DOHH2 (cell line): ENCODE results near the gene H2AZ2.

Source experiments
- H3F3A ChIP-seq: fragments of 200-600 bp; sonication (generic), shearing (Covaris generic); 2 replicates; pipeline ENCODE4 v1.6.0; 2016; ENCODE audit warnings: antibody characterized with exemption, mild to moderate bottlenecking; ENCODE audit not compliant: control insufficient read depth, insufficient read depth
- H3K27ac ChIP-seq: fragments of 200-600 bp; sonication (generic); 2 replicates; pipeline ENCODE4 v1.5.1; 2014; ENCODE audit warnings: low read depth, mild to moderate bottlenecking, low read length, moderate library complexity
- H3K27me3 ChIP-seq: fragments of 200-600 bp; sonication (generic); 2 replicates; pipeline ENCODE4 v1.6.1; 2014; ENCODE audit warnings: mild to moderate bottlenecking, low read length, mixed read lengths; ENCODE audit not compliant: control insufficient read depth
- H3K36me3 ChIP-seq: fragments of 200-600 bp; sonication (generic); 2 replicates; pipeline ENCODE4 v1.6.1; 2014; ENCODE audit warnings: mild to moderate bottlenecking, low read length, moderate library complexity, mixed read lengths; ENCODE audit not compliant: control insufficient read depth
- H3K4me1 ChIP-seq: fragments of 200-600 bp; sonication (generic); 2 replicates; pipeline ENCODE4 v1.6.1; 2014; ENCODE audit warnings: mild to moderate bottlenecking, low read length, mixed read lengths; ENCODE audit not compliant: control insufficient read depth
- H3K4me2 ChIP-seq: fragments of 200-600 bp; sonication (generic); 2 replicates; pipeline ENCODE4 v1.6.0; 2014; ENCODE audit warnings: mild to moderate bottlenecking, low read length, moderate library complexity
- H3K4me3 ChIP-seq: fragments of 200-600 bp; sonication (generic); 2 replicates; pipeline ENCODE4 v1.5.1; 2014; ENCODE audit warnings: mild to moderate bottlenecking, low read length, mixed read lengths
- H3K79me2 ChIP-seq: fragments of 200-600 bp; sonication (generic); 2 replicates; pipeline ENCODE4 v1.6.1; 2014; ENCODE audit warnings: mild to moderate bottlenecking, low read length, mixed read lengths; ENCODE audit not compliant: control insufficient read depth
- H3K9me2 ChIP-seq: fragments of 200-600 bp; sonication (generic); replicated peaks from 2 replicates; pipeline ENCODE4 v1.6.1; 2014; ENCODE audit warnings: mild to moderate bottlenecking, low read length, mixed read lengths; ENCODE audit not compliant: control insufficient read depth
- H3K9me3 ChIP-seq: fragments of 200-600 bp; sonication (generic); 2 replicates; pipeline ENCODE4 v1.6.1; 2014; ENCODE audit warnings: antibody characterized with exemption, low read length, mixed read lengths; ENCODE audit not compliant: control insufficient read depth, insufficient read depth
- H4K20me1 ChIP-seq: fragments of 200-600 bp; sonication (generic); 2 replicates; pipeline ENCODE4 v1.6.0; 2014; ENCODE audit warnings: low read depth, mild to moderate bottlenecking, antibody characterized with exemption, low read length, moderate library complexity; ENCODE audit not compliant: control insufficient read depth, insufficient read depth
- EZH2phosphoT487 ChIP-seq: fragments of 200-600 bp; sonication (generic); IDR thresholded peaks from 2 replicates; pipeline ENCODE4 v1.6.1; 2017; ENCODE audit warnings: borderline replicate concordance, mild to moderate bottlenecking, antibody characterized with exemption, low read length, moderate library complexity, mixed read lengths
- TF ChIP-seq, protein P1 (sequence below): fragments of 200-600 bp; sonication (generic); IDR thresholded peaks from one replicate; pipeline ENCODE4 v1.5.1; 2014; ENCODE audit warnings: antibody characterized with exemption, mild to moderate bottlenecking, low read depth, low read length; ENCODE audit not compliant: poor library complexity, severe bottlenecking

The H2AZ2 gene

DNA sequence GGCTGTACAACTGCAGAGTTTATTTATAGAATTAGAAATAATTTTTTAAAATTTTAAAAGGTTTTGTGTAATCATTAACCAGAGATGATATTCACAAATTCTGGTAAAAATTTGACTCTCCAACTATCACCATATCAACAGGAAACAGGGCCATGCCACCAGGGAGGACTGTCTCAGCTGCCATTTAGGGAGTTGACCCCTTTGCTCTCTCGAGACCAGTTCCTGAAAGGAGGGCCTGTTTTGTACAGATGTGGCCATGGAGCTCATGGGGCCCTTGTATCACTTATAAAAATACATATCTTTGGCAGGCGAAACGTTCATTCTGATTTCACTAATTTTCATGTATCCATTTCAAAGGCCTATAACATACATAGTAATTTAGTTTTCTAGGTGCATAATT is 20.3 kb downstream of the H2AZ2 start:
- Histone ChIP-seq H3F3A (peaks cover 27% of the 10 kb centered on the region), H3K4me2 (no peak overlapping the region), H3K79me2 (no peaks in the 10 kb centered on the region), H4K20me1 (no peaks in the 10 kb centered on the region), H3K9me3 (no peaks in the 10 kb centered on the region), H3K4me3 (no peak overlapping the region), H3K36me3 (peaks cover 73% of the 10 kb centered on the region), H3K9me2 (no peaks in the 10 kb centered on the region), H3K4me1 (no peaks in the 10 kb centered on the region), H3K27me3 (no peaks in the 10 kb centered on the region), H3K27ac (no peak overlapping the region)
- TF ChIP-seq, protein P1, sequence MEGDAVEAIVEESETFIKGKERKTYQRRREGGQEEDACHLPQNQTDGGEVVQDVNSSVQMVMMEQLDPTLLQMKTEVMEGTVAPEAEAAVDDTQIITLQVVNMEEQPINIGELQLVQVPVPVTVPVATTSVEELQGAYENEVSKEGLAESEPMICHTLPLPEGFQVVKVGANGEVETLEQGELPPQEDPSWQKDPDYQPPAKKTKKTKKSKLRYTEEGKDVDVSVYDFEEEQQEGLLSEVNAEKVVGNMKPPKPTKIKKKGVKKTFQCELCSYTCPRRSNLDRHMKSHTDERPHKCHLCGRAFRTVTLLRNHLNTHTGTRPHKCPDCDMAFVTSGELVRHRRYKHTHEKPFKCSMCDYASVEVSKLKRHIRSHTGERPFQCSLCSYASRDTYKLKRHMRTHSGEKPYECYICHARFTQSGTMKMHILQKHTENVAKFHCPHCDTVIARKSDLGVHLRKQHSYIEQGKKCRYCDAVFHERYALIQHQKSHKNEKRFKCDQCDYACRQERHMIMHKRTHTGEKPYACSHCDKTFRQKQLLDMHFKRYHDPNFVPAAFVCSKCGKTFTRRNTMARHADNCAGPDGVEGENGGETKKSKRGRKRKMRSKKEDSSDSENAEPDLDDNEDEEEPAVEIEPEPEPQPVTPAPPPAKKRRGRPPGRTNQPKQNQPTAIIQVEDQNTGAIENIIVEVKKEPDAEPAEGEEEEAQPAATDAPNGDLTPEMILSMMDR: no peak
- no peak for TF ChIP-seq EZH2phosphoT487

DNA sequence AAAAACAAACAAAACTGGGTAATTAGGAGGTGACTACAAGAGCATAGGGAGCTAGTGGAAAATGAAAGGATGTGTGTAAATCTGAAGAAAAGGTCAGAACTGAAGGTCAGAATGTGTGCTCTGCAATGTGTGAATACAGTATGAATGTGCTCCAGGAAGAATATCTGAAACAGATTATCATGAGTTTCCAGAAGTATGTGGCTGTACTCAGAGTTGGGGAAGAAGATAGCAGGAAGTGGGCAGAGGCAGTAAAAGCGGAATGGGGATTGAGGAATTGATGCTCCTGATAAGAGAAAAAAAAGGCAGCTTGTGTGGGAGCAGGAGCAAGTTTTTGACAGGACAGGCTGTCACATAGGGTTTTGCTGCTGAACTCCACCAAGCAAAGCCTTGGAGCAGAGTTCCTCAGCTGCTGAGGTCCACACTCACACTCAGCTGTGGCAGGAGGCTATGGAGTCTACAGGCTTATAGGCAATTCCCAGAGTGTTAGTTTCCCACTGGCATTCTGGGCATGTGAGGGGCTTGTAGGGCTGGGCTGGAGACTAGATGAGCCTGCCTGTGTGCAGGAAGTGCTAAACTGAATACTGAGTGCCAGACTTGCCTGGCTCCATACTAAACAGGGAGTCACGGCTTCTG is 22.9 kb downstream of the H2AZ2 start:
- Histone ChIP-seq H3K4me1 (peaks cover 5% of the 10 kb centered on the region; the same call in 1 of the 2 replicates), H3K4me3 (no peak overlapping the region), H3K36me3 (peaks cover 49% of the 10 kb centered on the region), H3K9me3 (no peaks in the 10 kb centered on the region), H3K27me3 (no peaks in the 10 kb centered on the region), H3K9me2 (no peaks in the 10 kb centered on the region), H3K4me2 (no peak overlapping the region), H4K20me1 (no peaks in the 10 kb centered on the region), H3K79me2 (no peaks in the 10 kb centered on the region), H3F3A (peaks cover 27% of the 10 kb centered on the region), H3K27ac (no peak overlapping the region)
- TF ChIP-seq, protein P1: no peak
- no peak for TF ChIP-seq EZH2phosphoT487

DNA sequence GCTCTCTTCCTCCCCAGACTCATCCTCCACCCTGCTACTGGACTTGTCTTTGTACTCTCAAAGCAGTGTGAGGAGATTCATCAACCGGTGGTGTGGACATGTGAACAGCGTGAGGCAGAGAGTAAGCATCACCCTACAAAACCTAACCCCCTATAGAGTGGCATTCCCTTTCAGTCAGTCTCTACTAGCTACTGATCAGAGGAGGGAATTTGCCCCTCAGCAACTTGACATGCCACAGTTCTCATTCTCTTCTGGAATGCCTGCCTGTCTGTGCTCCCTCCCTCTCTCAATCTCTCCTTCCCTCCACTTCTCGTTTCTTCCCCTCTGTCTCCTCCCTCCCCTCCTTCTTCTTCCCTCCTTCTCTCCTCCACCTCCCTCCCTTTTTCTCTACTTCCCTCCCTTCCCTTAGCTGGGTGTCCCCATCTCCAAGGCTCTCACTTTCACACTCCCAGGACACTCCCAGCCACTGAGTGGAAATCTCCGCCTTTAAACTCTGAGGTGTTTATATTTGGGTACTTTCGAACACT is 24.6 kb downstream of the H2AZ2 start:
- Histone ChIP-seq H3K79me2 (no peaks in the 10 kb centered on the region), H3K4me1 (peaks cover 8% of the 10 kb centered on the region), H4K20me1 (no peaks in the 10 kb centered on the region), H3K9me3 (no peaks in the 10 kb centered on the region), H3K4me2 (no peak overlapping the region), H3F3A (peaks cover 30% of the 10 kb centered on the region), H3K36me3 (peaks cover 32% of the 10 kb centered on the region), H3K4me3 (no peak overlapping the region), H3K27ac (no peak overlapping the region), H3K27me3 (no peaks in the 10 kb centered on the region), H3K9me2 (no peaks in the 10 kb centered on the region)
- TF ChIP-seq, protein P1: no peak
- no peak for TF ChIP-seq EZH2phosphoT487
